Measurements from ENCODE around the gene KATNAL1.
"Not testable (repeated sequence)": the region's sequence is repeated elsewhere in the genome, so short reads cannot be mapped to it uniquely, and the experiment has no call there.

Gene KATNAL1

DNA sequence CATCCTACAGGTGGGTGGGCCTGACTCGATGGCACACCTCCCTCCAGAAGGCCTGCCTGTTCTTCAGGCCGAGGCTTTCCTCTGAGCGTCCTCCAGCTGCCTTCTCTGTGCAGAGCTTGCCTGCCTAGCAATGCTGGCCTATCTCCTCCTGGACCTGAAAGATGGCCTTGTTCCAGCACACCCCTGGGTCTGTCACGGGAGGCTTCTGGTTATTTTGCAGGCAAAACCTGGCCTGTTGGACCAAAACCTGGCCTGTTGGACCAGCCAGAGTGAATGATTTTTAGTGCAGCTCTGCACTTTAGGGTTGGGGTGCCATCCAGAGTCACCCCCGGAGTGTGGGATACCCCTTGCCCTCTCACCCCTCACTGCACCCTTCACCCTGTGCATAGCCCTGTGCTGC, 128.4 kb downstream of the KATNAL1 start:
- Mint-ChIP-seq H3K27ac (ENCODE audit: low read depth) (no peak overlapping the region), H3K4me1 (peaks cover 5% of the 10 kb centered on the region), H3K4me3 (no peak overlapping the region), H3K36me3 (ENCODE audit: insufficient read depth) (no peaks in the 10 kb centered on the region), H3K9me3 (no peaks in the 10 kb centered on the region), H3K27me3 (no peaks in the 10 kb centered on the region)
- DNase-seq (ENCODE audit: low spot score in 2 of 2) (no peak), ATAC-seq (replicated peaks; ENCODE audit: extremely low read depth, poor library complexity, severe bottlenecking) (no peak)

- H3K4me1 Mint-ChIP-seq: peaks cover 14% of the 10 kb centered on the region
Measured at GRCh38 chr13:30175166-30175565, 132.2 kb downstream of the KATNAL1 start.

DNA sequence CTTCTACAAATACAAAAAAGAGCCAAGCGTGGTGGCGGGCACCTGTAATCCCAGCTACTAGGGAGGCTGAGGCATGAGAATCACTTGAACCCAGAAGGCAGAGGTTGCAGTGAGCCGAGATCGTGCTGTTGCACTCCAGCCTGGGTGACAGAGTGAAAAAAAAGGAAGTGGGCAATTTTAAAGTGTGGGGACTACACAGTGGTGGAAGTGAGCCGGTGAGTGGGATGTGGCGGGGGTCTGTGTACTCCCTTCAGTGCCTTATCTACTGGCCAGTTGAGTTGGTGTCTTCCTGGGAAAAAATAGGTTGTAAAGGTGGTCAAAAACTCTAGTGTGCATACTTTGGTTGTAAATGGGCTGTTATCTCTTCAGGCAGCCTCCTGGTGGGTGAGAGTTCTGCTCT, 133.1 kb downstream of the KATNAL1 start:
- not testable (repeated sequence) for H3K27ac Mint-ChIP-seq (ENCODE audit: low read depth); H3K4me3 Mint-ChIP-seq; DNase-seq (ENCODE audit: low spot score in 2 of 2); H3K9me3 Mint-ChIP-seq; ATAC-seq (replicated peaks; ENCODE audit: extremely low read depth, poor library complexity, severe bottlenecking); H3K27me3 Mint-ChIP-seq; H3K36me3 Mint-ChIP-seq (ENCODE audit: insufficient read depth)
- H3K4me1 Mint-ChIP-seq: peaks cover 21% of the 10 kb centered on the region

More at GRCh38 chr13:30175166-30175565, 132.2 kb downstream of the KATNAL1 start:
- no peaks in the 10 kb centered on the region for H3K9me3 Mint-ChIP-seq
- DNase-seq (ENCODE audit: low spot score in 2 of 2) (no peak), ATAC-seq (replicated peaks; ENCODE audit: extremely low read depth, poor library complexity, severe bottlenecking) (no peak)
- H3K27ac Mint-ChIP-seq (ENCODE audit: low read depth): no peak overlapping the region
- H3K36me3 Mint-ChIP-seq (ENCODE audit: insufficient read depth): no peaks in the 10 kb centered on the region
- H3K4me3 Mint-ChIP-seq: no peak overlapping the region
- H3K27me3 Mint-ChIP-seq: no peaks in the 10 kb centered on the region

DNA sequence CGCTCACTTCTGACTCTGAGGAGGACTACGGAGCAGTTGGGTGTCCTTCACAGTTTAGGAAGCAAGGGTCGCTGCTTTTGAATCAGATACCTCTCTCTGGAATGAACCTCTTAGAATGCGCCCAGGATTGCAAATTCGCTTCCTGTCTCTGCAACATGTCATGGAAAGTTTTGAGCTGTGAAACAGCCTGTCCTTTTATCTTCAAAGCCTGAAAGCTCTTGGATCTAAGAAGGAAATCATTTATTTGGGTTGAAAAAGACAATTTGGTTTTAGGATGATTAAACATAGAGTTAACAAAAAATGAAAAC, 134.1 kb downstream of the KATNAL1 start:
- Mint-ChIP-seq H3K4me3 (no peak overlapping the region), H3K4me1 (peaks cover 21% of the 10 kb centered on the region), H3K36me3 (ENCODE audit: insufficient read depth) (no peaks in the 10 kb centered on the region), H3K27ac (ENCODE audit: low read depth) (no peak overlapping the region), H3K27me3 (no peaks in the 10 kb centered on the region), H3K9me3 (no peaks in the 10 kb centered on the region)
- DNase-seq (ENCODE audit: low spot score in 2 of 2) (no peak), ATAC-seq (replicated peaks; ENCODE audit: extremely low read depth, poor library complexity, severe bottlenecking) (no peak)

- Mint-ChIP-seq H3K4me3 (no peak overlapping the region), H3K27ac (ENCODE audit: low read depth) (no peak overlapping the region), H3K4me1 (peaks cover 21% of the 10 kb centered on the region), H3K9me3 (no peaks in the 10 kb centered on the region), H3K27me3 (no peaks in the 10 kb centered on the region), H3K36me3 (ENCODE audit: insufficient read depth) (no peaks in the 10 kb centered on the region)
- DNase-seq (ENCODE audit: low spot score in 2 of 2) (no peak), ATAC-seq (replicated peaks; ENCODE audit: extremely low read depth, poor library complexity, severe bottlenecking) (no peak)
Measured at GRCh38 chr13:30172593-30173302, 134.6 kb downstream of the KATNAL1 start.

DNA sequence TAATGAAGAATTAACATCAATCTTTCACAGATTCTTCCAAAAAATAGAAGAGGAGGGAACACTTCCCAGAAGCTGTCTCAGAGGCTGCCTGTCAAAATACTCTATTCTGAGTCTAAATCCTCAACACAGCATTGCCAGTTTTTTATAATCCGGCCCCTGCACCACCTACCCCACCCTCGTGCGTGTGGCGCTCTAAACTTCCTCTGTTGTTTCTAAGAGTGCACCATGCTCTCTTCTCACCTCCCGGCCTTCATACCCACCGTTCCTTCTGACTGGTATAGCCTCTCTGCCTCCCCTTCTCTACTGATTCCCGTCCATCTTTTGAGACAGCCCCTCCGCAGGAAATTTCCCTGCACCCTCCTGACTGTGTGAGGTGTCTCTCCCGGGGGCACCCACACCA, 136.8 kb downstream of the KATNAL1 start:
- Mint-ChIP-seq H3K9me3 (no peaks in the 10 kb centered on the region), H3K27ac (ENCODE audit: low read depth) (peak overlapping the region; percentile 3), H3K4me1 (peaks cover 21% of the 10 kb centered on the region), H3K4me3 (no peak overlapping the region), H3K27me3 (no peaks in the 10 kb centered on the region), H3K36me3 (ENCODE audit: insufficient read depth) (no peaks in the 10 kb centered on the region)
- ATAC-seq (replicated peaks; ENCODE audit: extremely low read depth, poor library complexity, severe bottlenecking) (no peak), DNase-seq (ENCODE audit: low spot score in 2 of 2) (no peak)

- Mint-ChIP-seq H3K4me1 (peaks cover 18% of the 10 kb centered on the region), H3K4me3 (no peak overlapping the region), H3K9me3 (no peaks in the 10 kb centered on the region), H3K27me3 (no peaks in the 10 kb centered on the region), H3K27ac (ENCODE audit: low read depth) (no peak overlapping the region), H3K36me3 (ENCODE audit: insufficient read depth) (no peaks in the 10 kb centered on the region)
- ATAC-seq (replicated peaks; ENCODE audit: extremely low read depth, poor library complexity, severe bottlenecking): no peak
- DNase-seq (ENCODE audit: low spot score in 2 of 2): no peak
Measured at GRCh38 chr13:30169442-30169841, 137.9 kb downstream of the KATNAL1 start.

DNA sequence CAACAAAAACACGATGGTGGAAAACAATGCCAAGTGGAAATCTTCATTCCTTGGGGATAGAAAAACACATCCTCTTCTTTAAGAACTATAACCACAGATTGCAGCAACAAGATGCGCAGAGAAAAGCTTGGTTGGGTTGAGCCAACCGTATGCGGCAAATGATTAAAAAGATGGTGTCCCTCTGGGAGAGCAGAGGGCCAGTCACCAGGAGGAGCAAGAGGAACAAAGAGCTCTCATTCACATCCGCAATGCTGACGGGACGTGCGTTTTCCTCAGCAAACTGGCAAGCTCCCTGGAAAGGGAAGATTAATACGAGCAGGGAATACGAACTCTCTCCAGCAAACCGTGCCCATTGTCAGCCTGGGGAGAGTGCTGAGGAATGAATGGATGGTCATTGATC, 141.6 kb downstream of the KATNAL1 start:
- H3K27me3 Mint-ChIP-seq: no peaks in the 10 kb centered on the region
- no peak for DNase-seq (ENCODE audit: low spot score in 2 of 2)
- no peak for ATAC-seq (replicated peaks; ENCODE audit: extremely low read depth, poor library complexity, severe bottlenecking)
- H3K36me3 Mint-ChIP-seq (ENCODE audit: insufficient read depth): no peaks in the 10 kb centered on the region
- peaks cover 5% of the 10 kb centered on the region for H3K9me3 Mint-ChIP-seq
- no peak overlapping the region for H3K27ac Mint-ChIP-seq (ENCODE audit: low read depth)
- peaks cover 14% of the 10 kb centered on the region for H3K4me1 Mint-ChIP-seq
- H3K4me3 Mint-ChIP-seq: no peak overlapping the region

DNA sequence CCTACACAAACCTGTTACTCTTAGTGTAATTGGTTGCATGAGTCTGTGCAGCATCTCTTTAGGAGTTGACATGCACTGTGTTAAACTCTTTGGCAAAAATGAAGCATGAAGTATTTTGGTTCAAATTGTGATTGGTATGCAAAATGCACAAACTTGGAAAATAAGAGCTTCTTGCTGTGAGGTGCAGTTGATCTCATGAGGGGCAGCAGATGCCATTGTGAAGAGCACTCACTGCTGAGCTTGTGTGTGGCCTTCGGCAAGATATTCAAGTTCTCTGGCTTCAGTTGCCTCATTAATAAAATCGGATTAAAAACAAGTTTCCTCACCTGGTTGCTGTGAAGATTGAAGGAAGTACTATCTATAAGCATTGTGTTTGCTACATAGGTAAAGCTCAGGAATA, 142.3 kb downstream of the KATNAL1 start:
- Mint-ChIP-seq H3K27me3 (no peaks in the 10 kb centered on the region), H3K9me3 (peaks cover 5% of the 10 kb centered on the region), H3K27ac (ENCODE audit: low read depth) (no peak overlapping the region), H3K4me1 (peaks cover 6% of the 10 kb centered on the region), H3K36me3 (ENCODE audit: insufficient read depth) (no peaks in the 10 kb centered on the region), H3K4me3 (no peak overlapping the region)
- no peak for DNase-seq (ENCODE audit: low spot score in 2 of 2)
- no peak for ATAC-seq (replicated peaks; ENCODE audit: extremely low read depth, poor library complexity, severe bottlenecking)

DNA sequence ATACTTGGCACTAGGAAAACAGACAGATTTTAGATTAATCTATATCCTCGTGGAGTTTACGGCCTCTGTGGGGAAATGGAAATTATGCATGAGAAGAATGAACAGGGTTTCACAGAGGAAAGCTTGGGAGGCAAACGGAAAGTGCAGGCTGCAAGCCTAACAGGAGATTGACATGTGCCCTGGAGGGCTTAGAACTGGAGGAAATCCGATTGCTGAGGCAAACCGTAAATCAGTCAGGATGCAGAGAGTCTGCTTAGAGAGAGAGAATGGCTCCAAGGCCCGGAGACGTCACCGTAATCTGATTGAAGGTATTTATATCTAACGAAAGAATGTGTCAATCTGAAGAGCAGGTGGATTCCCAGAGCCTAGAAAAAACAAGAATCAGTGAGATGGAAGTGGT, 143.2 kb downstream of the KATNAL1 start:
- ATAC-seq (replicated peaks; ENCODE audit: extremely low read depth, poor library complexity, severe bottlenecking) (no peak), DNase-seq (ENCODE audit: low spot score in 2 of 2) (no peak)
- peaks cover 5% of the 10 kb centered on the region for H3K9me3 Mint-ChIP-seq
- no peak overlapping the region for H3K4me3 Mint-ChIP-seq
- no peaks in the 10 kb centered on the region for H3K36me3 Mint-ChIP-seq (ENCODE audit: insufficient read depth)
- H3K27me3 Mint-ChIP-seq: no peaks in the 10 kb centered on the region
- H3K27ac Mint-ChIP-seq (ENCODE audit: low read depth): no peak overlapping the region
- H3K4me1 Mint-ChIP-seq: peaks cover 6% of the 10 kb centered on the region

GRCh38 chr13:30163441-30163840, 143.9 kb downstream of the KATNAL1 start:
- peaks cover 5% of the 10 kb centered on the region for H3K9me3 Mint-ChIP-seq
- no peak for DNase-seq (ENCODE audit: low spot score in 2 of 2)
- H3K4me3 Mint-ChIP-seq: no peak overlapping the region
- H3K36me3 Mint-ChIP-seq (ENCODE audit: insufficient read depth): peaks cover under 1% of the 10 kb centered on the region
- no peaks in the 10 kb centered on the region for H3K27me3 Mint-ChIP-seq
- ATAC-seq (replicated peaks; ENCODE audit: extremely low read depth, poor library complexity, severe bottlenecking): no peak
- H3K27ac Mint-ChIP-seq (ENCODE audit: low read depth): no peak overlapping the region
- peaks cover 13% of the 10 kb centered on the region for H3K4me1 Mint-ChIP-seq

- H3K27ac Mint-ChIP-seq (ENCODE audit: low read depth): peak overlapping the region; percentile 44
- DNase-seq (ENCODE audit: low spot score in 2 of 2) (no peak), ATAC-seq (replicated peaks; ENCODE audit: extremely low read depth, poor library complexity, severe bottlenecking) (no peak)
- peaks cover 3% of the 10 kb centered on the region for H3K36me3 Mint-ChIP-seq (ENCODE audit: insufficient read depth)
- peaks cover 52% of the 10 kb centered on the region for H3K4me1 Mint-ChIP-seq
- no peak overlapping the region for H3K4me3 Mint-ChIP-seq
- H3K9me3 Mint-ChIP-seq: peaks cover 5% of the 10 kb centered on the region
- H3K27me3 Mint-ChIP-seq: no peaks in the 10 kb centered on the region
Measured at GRCh38 chr13:30159446-30159839, 147.9 kb downstream of the KATNAL1 start.

GRCh38 chr13:30158774-30159445, 148.4 kb downstream of the KATNAL1 start:
- peak overlapping the region; percentile 92 for H3K27ac Mint-ChIP-seq (ENCODE audit: low read depth)
- ATAC-seq (replicated peaks; ENCODE audit: extremely low read depth, poor library complexity, severe bottlenecking): peak; percentile 26
- peaks cover 5% of the 10 kb centered on the region for H3K9me3 Mint-ChIP-seq
- H3K4me3 Mint-ChIP-seq: no peak overlapping the region
- DNase-seq (ENCODE audit: low spot score in 2 of 2): no peak
- H3K4me1 Mint-ChIP-seq: peaks cover 57% of the 10 kb centered on the region
- peaks cover 3% of the 10 kb centered on the region for H3K36me3 Mint-ChIP-seq (ENCODE audit: insufficient read depth)
- H3K27me3 Mint-ChIP-seq: no peaks in the 10 kb centered on the region

All from central memory CD8-positive, alpha-beta T cell (primary cell).